ENCODE data around the gene TBC1D14.

- TF ChIP-seq, protein P1, sequence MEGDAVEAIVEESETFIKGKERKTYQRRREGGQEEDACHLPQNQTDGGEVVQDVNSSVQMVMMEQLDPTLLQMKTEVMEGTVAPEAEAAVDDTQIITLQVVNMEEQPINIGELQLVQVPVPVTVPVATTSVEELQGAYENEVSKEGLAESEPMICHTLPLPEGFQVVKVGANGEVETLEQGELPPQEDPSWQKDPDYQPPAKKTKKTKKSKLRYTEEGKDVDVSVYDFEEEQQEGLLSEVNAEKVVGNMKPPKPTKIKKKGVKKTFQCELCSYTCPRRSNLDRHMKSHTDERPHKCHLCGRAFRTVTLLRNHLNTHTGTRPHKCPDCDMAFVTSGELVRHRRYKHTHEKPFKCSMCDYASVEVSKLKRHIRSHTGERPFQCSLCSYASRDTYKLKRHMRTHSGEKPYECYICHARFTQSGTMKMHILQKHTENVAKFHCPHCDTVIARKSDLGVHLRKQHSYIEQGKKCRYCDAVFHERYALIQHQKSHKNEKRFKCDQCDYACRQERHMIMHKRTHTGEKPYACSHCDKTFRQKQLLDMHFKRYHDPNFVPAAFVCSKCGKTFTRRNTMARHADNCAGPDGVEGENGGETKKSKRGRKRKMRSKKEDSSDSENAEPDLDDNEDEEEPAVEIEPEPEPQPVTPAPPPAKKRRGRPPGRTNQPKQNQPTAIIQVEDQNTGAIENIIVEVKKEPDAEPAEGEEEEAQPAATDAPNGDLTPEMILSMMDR (IDR thresholded peaks at IDR 0.05) = no peak
- TF ChIP-seq POLR2A (IDR thresholded peaks at IDR 0.05) = no peak
- TF ChIP-seq POLR2AphosphoS5 (IDR thresholded peaks at IDR 0.05) = no peak
Measured at GRCh38 chr4:7007944-7008343, 98.3 kb downstream of the TBC1D14 start.

Measured in sigmoid colon (tissue), 4 donors.